Right atrium auricular region (tissue), 2 donors: ENCODE data around the gene JMJD8. TPM values are rescaled to one million over a fixed set of nuclear protein-coding genes. Genes with fewer than 3 reads are reported as not detected.
"Not testable (repeated sequence)": the region's sequence is repeated elsewhere in the genome, so short reads cannot be mapped to it uniquely, and the experiment has no call there.

Experiments used
- DNase-seq: peaks from one replicate; pipeline ENCODE4 v3.0.0-alpha.2; 2019; ENCODE audit warnings: low spot score
- H3K27ac ChIP-seq, 2 donors: fragments of 200-600 bp; sonication (generic); 1 replicate in 1 of 2; 2 replicates in 1 of 2; pipeline ENCODE4 v1.5.1; 2016 to 2019
- H3K27me3 ChIP-seq, 2 donors: fragments of 200-600 bp; sonication (generic); one replicate each; pipeline versions ENCODE4 v1.5.1 to v1.6.0; 2017 to 2019
- H3K36me3 ChIP-seq: fragments of 200-600 bp; sonication (generic); one replicate; pipeline ENCODE4 v1.5.1; 2016
- H3K4me1 ChIP-seq, 2 donors: fragments of 200-600 bp; sonication (generic); one replicate each; pipeline versions ENCODE4 v1.5.1 to v1.6.0; 2017 to 2019
- H3K4me3 ChIP-seq, 2 donors: fragments of 200-600 bp; sonication (generic); 1 replicate in 1 of 2; 2 replicates in 1 of 2; pipeline ENCODE4 v1.5.1; 2017 to 2019; ENCODE audit warnings: mild to moderate bottlenecking in 1 of 2, moderate library complexity in 1 of 2
- H3K9me3 ChIP-seq, 2 donors: fragments of 200-600 bp; sonication (generic); one replicate each; pipeline ENCODE4 v1.5.1; 2019
- total RNA-seq, 2 donors: library from RNA; depleted of rRNA; stranded (reverse); fragments of >200 nt; gene quantifications; one replicate each; pipeline ENCODE4 v1.1.0, GENCODE V29; 2016
- TF ChIP-seq, protein P1 (sequence below), 2 donors: fragments of 200-600 bp; sonication (generic); IDR thresholded peaks; one replicate each; pipeline ENCODE4 v1.5.1; 2019; ENCODE audit warnings: antibody characterized with exemption in 2 of 2

The JMJD8 gene
- total RNA-seq, 2 donors from 2014 or later: 76.4 to 82.1 TPM

DNA sequence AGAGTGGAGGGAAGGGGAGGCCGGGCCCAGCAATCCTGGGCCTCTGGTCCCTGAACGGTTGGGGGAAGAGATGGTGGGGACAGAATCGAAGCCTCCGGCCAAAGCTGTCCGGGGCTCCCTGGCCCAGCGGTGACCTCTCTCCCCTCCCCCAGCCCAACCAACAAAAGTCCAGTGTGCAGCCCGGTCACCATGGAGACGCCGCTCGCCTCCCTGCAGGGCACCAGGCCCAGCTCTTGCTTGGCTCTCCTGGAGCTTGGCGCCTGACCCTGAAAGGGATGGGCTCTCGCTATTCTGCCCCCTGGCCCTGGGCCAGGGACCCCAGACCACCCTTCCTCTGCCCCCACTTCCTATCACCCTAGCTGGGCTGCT, 32.0 kb upstream of the JMJD8 start:
- DNase-seq: no peak
- Histone ChIP-seq H3K4me3 (peak overlapping the region; percentile 73 to 81), H3K27me3 (peaks cover 0 to 2% of the 10 kb centered on the region in 2 donors), H3K9me3 (no peaks in the 10 kb centered on the region), H3K27ac (no peak overlapping the region), H3K4me1 (peaks cover 0 to 54% of the 10 kb centered on the region in 2 donors), H3K36me3 (no peaks in the 10 kb centered on the region)
- TF ChIP-seq, protein P1, sequence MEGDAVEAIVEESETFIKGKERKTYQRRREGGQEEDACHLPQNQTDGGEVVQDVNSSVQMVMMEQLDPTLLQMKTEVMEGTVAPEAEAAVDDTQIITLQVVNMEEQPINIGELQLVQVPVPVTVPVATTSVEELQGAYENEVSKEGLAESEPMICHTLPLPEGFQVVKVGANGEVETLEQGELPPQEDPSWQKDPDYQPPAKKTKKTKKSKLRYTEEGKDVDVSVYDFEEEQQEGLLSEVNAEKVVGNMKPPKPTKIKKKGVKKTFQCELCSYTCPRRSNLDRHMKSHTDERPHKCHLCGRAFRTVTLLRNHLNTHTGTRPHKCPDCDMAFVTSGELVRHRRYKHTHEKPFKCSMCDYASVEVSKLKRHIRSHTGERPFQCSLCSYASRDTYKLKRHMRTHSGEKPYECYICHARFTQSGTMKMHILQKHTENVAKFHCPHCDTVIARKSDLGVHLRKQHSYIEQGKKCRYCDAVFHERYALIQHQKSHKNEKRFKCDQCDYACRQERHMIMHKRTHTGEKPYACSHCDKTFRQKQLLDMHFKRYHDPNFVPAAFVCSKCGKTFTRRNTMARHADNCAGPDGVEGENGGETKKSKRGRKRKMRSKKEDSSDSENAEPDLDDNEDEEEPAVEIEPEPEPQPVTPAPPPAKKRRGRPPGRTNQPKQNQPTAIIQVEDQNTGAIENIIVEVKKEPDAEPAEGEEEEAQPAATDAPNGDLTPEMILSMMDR (IDR thresholded peaks at IDR 0.05): no peak

DNA sequence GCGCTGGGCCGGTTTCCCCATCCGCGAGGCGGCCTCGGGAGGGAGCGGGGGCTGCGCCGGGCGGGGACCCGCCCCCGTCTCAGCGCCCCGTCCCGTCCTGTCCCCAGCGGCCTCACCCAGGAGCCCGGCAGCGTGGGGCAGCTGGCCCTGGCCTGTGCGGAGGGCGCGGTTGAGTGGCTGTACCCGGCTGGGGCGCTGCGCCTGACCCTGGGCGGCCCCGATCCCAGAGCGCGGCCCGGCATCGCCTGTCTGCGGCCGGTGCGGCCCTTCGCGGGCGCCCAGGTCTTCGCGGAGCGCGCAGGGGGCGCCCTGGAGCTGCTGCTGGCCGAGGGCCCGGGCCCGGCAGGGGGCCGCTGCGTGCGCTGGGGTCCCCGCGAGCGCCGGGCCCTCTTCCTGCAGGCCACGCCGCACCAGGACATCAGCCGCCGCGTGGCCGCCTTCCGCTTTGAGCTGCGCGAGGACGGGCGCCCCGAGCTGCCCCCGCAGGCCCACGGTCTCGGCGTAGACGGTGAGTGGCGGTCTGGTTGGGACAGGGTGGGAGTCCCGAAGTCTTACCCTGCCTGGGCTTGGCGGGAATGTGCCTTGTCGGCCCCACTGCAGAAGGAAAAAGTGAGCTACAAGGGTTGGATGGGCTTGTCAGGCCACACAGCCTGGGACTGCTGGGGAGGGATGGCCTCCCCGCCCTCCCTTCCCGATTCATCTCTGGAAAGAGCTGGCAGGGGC, 31.5 kb upstream of the JMJD8 start:
- Histone ChIP-seq H3K27me3 (peaks cover 0 to 8% of the 10 kb centered on the region in 2 donors), H3K4me3 (peak overlapping the region; percentile 73 to 81), H3K27ac (peak overlapping the region in 1 of 2 donors; percentile 40), H3K4me1 (peaks cover 0 to 52% of the 10 kb centered on the region in 2 donors), H3K36me3 (no peaks in the 10 kb centered on the region), H3K9me3 (no peaks in the 10 kb centered on the region)
- no peak for DNase-seq
- TF ChIP-seq, protein P1 (IDR thresholded peaks at IDR 0.05): no peak

DNA sequence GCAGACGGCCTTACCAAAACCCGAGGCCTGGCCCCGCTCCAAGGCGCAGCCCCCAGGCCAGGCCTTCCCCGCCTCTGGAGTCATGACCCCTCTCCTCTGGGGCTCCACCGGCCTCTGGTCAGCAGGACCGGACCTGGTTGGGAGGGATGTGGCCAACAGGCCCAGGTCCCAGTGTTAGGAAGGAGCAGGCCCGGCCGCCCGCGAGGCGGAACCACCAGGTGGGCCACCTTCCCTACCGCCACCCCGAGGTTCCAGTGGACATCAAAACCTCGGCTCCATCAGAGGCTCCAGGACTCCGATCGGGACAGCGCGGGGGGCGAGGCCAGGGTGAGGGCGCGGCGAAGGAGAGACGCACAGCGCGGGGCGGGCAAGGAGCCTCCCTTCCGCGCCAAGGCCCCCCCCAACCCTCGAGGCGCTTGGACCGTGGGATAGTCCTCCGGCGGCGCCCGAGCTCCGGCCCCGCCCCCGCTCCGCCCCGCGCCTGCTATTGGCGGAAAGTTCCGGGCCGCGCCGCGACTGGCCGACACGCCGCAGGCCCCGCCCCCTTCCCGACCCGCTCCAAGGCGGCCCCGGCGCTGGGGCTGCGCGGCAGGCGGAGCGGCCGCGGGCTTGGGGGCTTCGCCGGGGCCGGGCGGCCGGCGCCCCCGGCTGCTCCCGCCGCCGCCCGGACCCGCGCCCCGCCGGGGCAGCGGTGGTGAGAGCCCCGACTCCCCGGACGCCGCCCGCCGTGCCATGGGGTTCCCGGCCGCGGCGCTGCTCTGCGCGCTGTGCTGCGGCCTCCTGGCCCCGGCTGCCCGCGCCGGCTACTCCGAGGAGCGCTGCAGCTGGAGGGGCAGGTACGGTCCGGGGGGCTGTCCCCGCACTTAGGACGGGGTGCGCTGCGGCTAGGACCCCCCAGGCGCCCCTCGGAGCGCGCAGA, 30.7 kb upstream of the JMJD8 start, which contains the start of gene METRN:
Gene METRN (plus strand): TSS at position 561 of the 919 bp plus-strand sequence. CDS start 172 bp downstream, at position 733.
- peak within 1 kb of the TSS in 1 of 2 donors; percentile 40 for H3K27ac ChIP-seq

DNA sequence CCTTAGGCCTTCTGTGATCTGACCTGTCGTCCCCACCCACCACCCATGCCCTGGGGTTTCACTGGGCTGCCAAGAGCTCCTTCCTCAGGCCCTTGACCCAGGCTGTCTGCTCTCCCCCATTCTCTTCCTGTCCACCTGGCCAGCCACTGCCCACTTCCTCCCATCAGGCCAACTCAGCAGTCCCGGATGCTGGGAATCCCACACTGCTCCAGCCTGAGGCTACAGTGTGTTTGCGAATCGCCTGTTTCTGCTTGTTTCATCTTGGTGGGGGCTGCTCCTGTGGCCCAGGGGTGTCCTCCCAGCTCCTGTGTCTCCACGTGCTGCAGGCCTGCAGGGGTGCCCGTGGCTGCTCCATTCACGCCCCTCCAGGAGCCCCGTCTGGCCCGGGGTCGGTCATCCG, 29.9 kb upstream of the JMJD8 start:
- H3K27ac ChIP-seq: no peak overlapping the region
- DNase-seq: no peak
- peak overlapping the region in 1 of 2 donors; percentile 48 for H3K4me3 ChIP-seq
- TF ChIP-seq, protein P1 (IDR thresholded peaks at IDR 0.05): no peak
- H3K36me3 ChIP-seq: no peaks in the 10 kb centered on the region
- no peaks in the 10 kb centered on the region for H3K9me3 ChIP-seq
- peaks cover 0 to 14% of the 10 kb centered on the region in 2 donors for H3K27me3 ChIP-seq
- H3K4me1 ChIP-seq: peaks cover 0 to 51% of the 10 kb centered on the region in 2 donors

More for the DNA sequence above, 30.7 kb upstream of the JMJD8 start, which contains the start of gene METRN:
- H3K27me3 ChIP-seq: peaks cover 0 to 10% of the 10 kb centered on the region in 2 donors
- TF ChIP-seq, protein P1 (IDR thresholded peaks at IDR 0.05): no peak
- H3K4me1 ChIP-seq: peaks cover 0 to 52% of the 10 kb centered on the region in 2 donors
- H3K4me3 ChIP-seq: peak within 1 kb of the TSS; percentile 73 to 81
- no peaks in the 10 kb centered on the region for H3K9me3 ChIP-seq
- peak; percentile 90 for DNase-seq
- H3K36me3 ChIP-seq: no peaks in the 10 kb centered on the region

DNA sequence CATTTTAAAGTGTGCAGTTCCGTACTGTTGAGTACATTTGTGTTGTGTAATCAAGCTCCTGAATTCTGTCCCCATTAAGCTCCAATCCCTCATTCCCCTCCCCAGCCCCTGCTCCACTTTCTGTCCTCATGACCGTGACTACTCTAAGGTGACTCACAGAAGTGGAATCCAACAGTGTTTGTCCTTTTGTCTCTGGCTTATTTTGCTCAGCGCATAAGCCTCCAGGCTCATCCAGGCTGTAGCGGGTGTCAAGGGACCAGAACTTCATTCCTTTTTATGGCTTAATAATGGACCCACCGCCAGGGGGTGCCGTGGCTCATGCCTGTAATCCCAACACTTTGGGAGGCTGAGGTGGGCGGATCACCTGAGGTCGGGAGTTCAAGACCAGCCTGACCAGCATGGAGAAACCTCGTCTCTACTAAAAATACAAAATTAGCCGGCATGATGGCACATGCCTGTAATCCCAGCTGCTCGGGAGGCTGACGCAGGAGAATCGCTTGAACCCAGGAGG, 28.7 kb upstream of the JMJD8 start:
- H3K36me3 ChIP-seq, H3K27ac ChIP-seq, H3K4me3 ChIP-seq, DNase-seq, H3K9me3 ChIP-seq: not testable (repeated sequence)
- TF ChIP-seq, protein P1 (IDR thresholded peaks at IDR 0.05): peak in 1 of 2 donors; percentile 40
- peaks cover 3 to 24% of the 10 kb centered on the region in 2 donors for H3K27me3 ChIP-seq
- H3K4me1 ChIP-seq: peaks cover 0 to 46% of the 10 kb centered on the region in 2 donors
